OCI-LY7 (cell line): ENCODE data around the gene ATP5F1D. TPM values are rescaled to one million over a fixed set of nuclear protein-coding genes. Genes with fewer than 3 reads are reported as not detected.

Experiments used
- BruUV-seq: library from RNA; stranded (reverse); fragments of 400-500 nt; replicated peaks from 2 replicates; lab custom pipeline; 2021; lab: Mats Ljungman, UMichigan
- CTCF ChIA-PET: fragments of 300-600 bp; sonication (Branson Sonifier 250); formaldehyde crosslinking; loops from one replicate; lab custom pipeline; 2022; ENCODE audit warnings: antibody characterized with exemption; ENCODE audit not compliant: unreplicated experiment; lab: Charles Lee
- POLR2A ChIA-PET: fragments of 300-600 bp; sonication (Branson Sonifier 250); formaldehyde crosslinking; loops from one replicate; lab custom pipeline; 2022; ENCODE audit warnings: antibody characterized with exemption; lab: Charles Lee
- DNase-seq: peaks from one replicate; pipeline ENCODE4 v3.0.0-alpha.2; 2015; ENCODE audit warnings: low spot score
- H2AFZ ChIP-seq: fragments of 200-600 bp; sonication (generic), shearing (Covaris generic); 2 replicates; pipeline ENCODE4 v1.6.1; 2014; ENCODE audit warnings: mild to moderate bottlenecking, antibody characterized with exemption, low read length, moderate library complexity
- H3K27ac ChIP-seq: fragments of 200-600 bp; sonication (generic); 2 replicates; pipeline ENCODE4 v1.5.1; 2014; ENCODE audit warnings: mixed run types, low read depth, mild to moderate bottlenecking, moderate library complexity, low read length, inconsistent platforms; ENCODE audit not compliant: poor library complexity, severe bottlenecking
- H3K36me3 ChIP-seq: fragments of 200-600 bp; sonication (generic); 2 replicates; pipeline ENCODE4 v1.6.1; 2014; ENCODE audit warnings: mild to moderate bottlenecking, antibody characterized with exemption, low read length, moderate library complexity, mixed read lengths; ENCODE audit not compliant: insufficient read depth
- H3K4me1 ChIP-seq: fragments of 200-600 bp; sonication (generic); 2 replicates; pipeline ENCODE4 v1.5.1; 2014; ENCODE audit warnings: mild to moderate bottlenecking, low read length; ENCODE audit not compliant: insufficient read depth, poor library complexity, severe bottlenecking
- H3K4me2 ChIP-seq: fragments of 200-600 bp; sonication (generic); 2 replicates; pipeline ENCODE4 v1.6.1; 2014; ENCODE audit warnings: mild to moderate bottlenecking, low read length
- H3K4me3 ChIP-seq: fragments of 200-600 bp; sonication (generic); 2 replicates; pipeline ENCODE4 v1.5.1; 2014; ENCODE audit warnings: mild to moderate bottlenecking, low read depth, low read length; ENCODE audit not compliant: poor library complexity, severe bottlenecking
- H3K79me2 ChIP-seq: fragments of 200-600 bp; sonication (generic); 2 replicates; pipeline ENCODE4 v1.6.1; 2016; ENCODE audit warnings: low read depth, mild to moderate bottlenecking, low read length, moderate library complexity, mixed read lengths; ENCODE audit not compliant: insufficient read depth
- H3K9me2 ChIP-seq: fragments of 200-600 bp; sonication (generic); 2 replicates; pipeline ENCODE4 v1.6.1; 2016; ENCODE audit warnings: mild to moderate bottlenecking, low read length, mixed read lengths; ENCODE audit not compliant: insufficient read depth
- H3K9me3 ChIP-seq: fragments of 200-600 bp; sonication (generic); 2 replicates; pipeline ENCODE4 v1.6.1; 2014; ENCODE audit warnings: mild to moderate bottlenecking, mixed run types, low read length, mixed read lengths
- H4K20me1 ChIP-seq: fragments of 200-600 bp; sonication (generic); 2 replicates; pipeline ENCODE4 v1.6.1; 2014; ENCODE audit warnings: mild to moderate bottlenecking, antibody characterized with exemption, low read length, moderate library complexity, mixed read lengths; ENCODE audit not compliant: insufficient read depth
- EZH2phosphoT487 ChIP-seq: fragments of 200-600 bp; sonication (generic); IDR thresholded peaks from 2 replicates; pipeline ENCODE4 v1.6.1; 2018; ENCODE audit warnings: low read depth, borderline replicate concordance, mild to moderate bottlenecking, mixed run types, antibody characterized with exemption, low read length, moderate library complexity, mixed read lengths
- intact Hi-C: fragments of 100-400 bp; cut with micrococcal nuclease; formaldehyde crosslinking; loops from one replicate; pipeline ENCODE4 v1.10.0; 2022; ENCODE audit not compliant: unreplicated experiment
- total RNA-seq, 2 experiments: library from RNA; depleted of rRNA in 1 of 2; stranded (reverse); fragments of >200 nt in 1 of 2; shearing (Covaris generic) in 1 of 2; gene quantifications; 2 replicates each; pipeline ENCODE4 v1.2.3, GENCODE V29; 2014 to 2022
- TF ChIP-seq, protein P1 (sequence below): fragments of 200-600 bp; sonication (generic); conservative IDR thresholded peaks from 2 replicates; pipeline ENCODE4 v1.5.1; 2014; ENCODE audit warnings: mild to moderate bottlenecking, antibody characterized with exemption, low read length, moderate library complexity, mixed read lengths

The ATP5F1D gene
- total RNA-seq, 2 experiments from 2014 or later: 51.8 to 266 TPM

DNA sequence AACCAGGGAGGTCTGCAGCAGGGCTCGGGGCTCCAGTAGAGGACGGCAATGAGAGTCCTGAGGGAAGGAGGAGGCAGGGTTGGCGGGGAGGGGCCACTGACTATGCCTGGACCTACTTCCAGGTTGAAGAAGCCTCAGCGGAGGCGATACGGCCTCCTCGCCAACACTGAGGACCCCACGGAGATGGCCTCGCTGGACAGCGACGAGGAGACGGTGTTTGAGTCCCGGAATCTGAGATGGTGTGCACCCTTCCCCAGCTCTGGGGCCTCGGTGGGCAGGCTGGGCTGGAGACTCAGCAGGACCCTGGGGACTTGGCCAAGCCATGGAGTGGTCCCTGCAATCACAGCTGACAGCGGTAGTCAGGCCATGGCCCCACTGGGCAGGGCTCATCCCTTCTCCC lies 35.5 kb downstream of the ATP5F1D start:
- Histone ChIP-seq H3K79me2 (peaks cover 38% of the 10 kb centered on the region; the same call in 1 of the 2 replicates), H4K20me1 (no peaks in the 10 kb centered on the region), H3K9me3 (no peaks in the 10 kb centered on the region), H3K9me2 (no peaks in the 10 kb centered on the region), H3K27ac (peak overlapping the region; percentile 92), H3K4me2 (peak overlapping the region; percentile 100), H3K36me3 (peaks cover 81% of the 10 kb centered on the region), H3K4me3 (peak overlapping the region; percentile 95), H3K4me1 (peaks cover 39% of the 10 kb centered on the region), H2AFZ (no peak overlapping the region)
- ChIA-PET CTCF (no interaction called here), POLR2A (no interaction called here)
- DNase-seq: no peak
- TF ChIP-seq EZH2phosphoT487: no peak
- TF ChIP-seq, protein P1, sequence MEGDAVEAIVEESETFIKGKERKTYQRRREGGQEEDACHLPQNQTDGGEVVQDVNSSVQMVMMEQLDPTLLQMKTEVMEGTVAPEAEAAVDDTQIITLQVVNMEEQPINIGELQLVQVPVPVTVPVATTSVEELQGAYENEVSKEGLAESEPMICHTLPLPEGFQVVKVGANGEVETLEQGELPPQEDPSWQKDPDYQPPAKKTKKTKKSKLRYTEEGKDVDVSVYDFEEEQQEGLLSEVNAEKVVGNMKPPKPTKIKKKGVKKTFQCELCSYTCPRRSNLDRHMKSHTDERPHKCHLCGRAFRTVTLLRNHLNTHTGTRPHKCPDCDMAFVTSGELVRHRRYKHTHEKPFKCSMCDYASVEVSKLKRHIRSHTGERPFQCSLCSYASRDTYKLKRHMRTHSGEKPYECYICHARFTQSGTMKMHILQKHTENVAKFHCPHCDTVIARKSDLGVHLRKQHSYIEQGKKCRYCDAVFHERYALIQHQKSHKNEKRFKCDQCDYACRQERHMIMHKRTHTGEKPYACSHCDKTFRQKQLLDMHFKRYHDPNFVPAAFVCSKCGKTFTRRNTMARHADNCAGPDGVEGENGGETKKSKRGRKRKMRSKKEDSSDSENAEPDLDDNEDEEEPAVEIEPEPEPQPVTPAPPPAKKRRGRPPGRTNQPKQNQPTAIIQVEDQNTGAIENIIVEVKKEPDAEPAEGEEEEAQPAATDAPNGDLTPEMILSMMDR: no peak
- BruUV-seq: no TSS peak
- intact Hi-C loops: loop anchor here (5.0 kb wide), 1 partner anchor 160 kb away; the partner anchor contains the start of gene RPS15

DNA sequence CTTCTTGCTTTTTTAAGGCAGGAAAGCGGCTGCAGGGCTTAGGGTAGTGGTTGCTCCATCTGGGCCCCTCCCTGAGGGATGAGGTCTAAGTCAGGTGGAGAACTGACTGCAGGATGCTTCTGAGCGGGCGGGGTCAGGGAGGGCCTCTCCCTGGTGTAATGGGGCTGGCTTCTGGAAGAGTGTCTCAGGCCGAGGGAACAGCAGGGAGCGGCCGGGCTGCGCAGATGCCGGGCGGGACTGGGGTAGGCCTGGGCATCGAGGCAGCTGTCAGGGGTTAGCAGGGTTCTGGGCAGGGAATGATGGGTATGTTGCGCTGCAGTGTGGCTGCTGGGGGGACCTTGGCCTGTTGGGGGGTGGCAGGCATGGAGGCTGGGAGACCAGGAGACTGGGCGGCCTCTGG lies 36.5 kb downstream of the ATP5F1D start:
- Histone ChIP-seq H2AFZ (no peak overlapping the region), H3K4me1 (peaks cover 29% of the 10 kb centered on the region), H3K9me2 (no peaks in the 10 kb centered on the region), H3K9me3 (no peaks in the 10 kb centered on the region), H3K4me2 (no peak overlapping the region), H3K27ac (no peak overlapping the region), H3K79me2 (peaks cover 27% of the 10 kb centered on the region; the same call in 1 of the 2 replicates), H4K20me1 (no peaks in the 10 kb centered on the region), H3K36me3 (peaks cover 71% of the 10 kb centered on the region), H3K4me3 (no peak overlapping the region)
- POLR2A ChIA-PET: no interaction called here
- intact Hi-C loops: loop anchor here (5.0 kb wide), 1 partner anchor 159 kb away; the partner anchor contains the start of gene RPS15
- TF ChIP-seq EZH2phosphoT487: no peak
- TF ChIP-seq, protein P1: no peak
- CTCF ChIA-PET: interaction anchor here (0.5 kb wide), 1 partner anchor 369 kb away, joined by 5 read pairs; no protein-coding TSS in a partner anchor
- no TSS peak for BruUV-seq
- no peak for DNase-seq
